CD4-positive, alpha-beta T cell (primary cell): Measurements from ENCODE around the gene SCFD1. TPM values are rescaled to one million over a fixed set of nuclear protein-coding genes. Genes with fewer than 3 reads are reported as not detected.

Experiments
- ATAC-seq: fragments of 200-7000 bp; cut with Tn5 transposase; one replicate; pipeline ENCODE4 v1.10.0; 2022; ENCODE audit warnings: mild to moderate bottlenecking; ENCODE audit not compliant: poor library complexity
- CTCF ChIA-PET: fragments of 350-600 bp; sonication (Branson Sonifier 250); formaldehyde crosslinking; loops from one replicate; lab custom pipeline; 2021; ENCODE audit warnings: antibody characterized with exemption, inconsistent platforms; lab: Charles Lee
- POLR2A ChIA-PET: fragments of 350-600 bp; sonication (Branson Sonifier 250); formaldehyde crosslinking; loops from one replicate; lab custom pipeline; 2021; ENCODE audit warnings: antibody characterized with exemption, inconsistent platforms; lab: Charles Lee
- DNase-seq, 14 experiments: peaks; one replicate each; pipeline ENCODE4 v3.0.0-alpha.2; 2013 to 2020; ENCODE audit warnings: mixed read lengths in 2 of 14
- H3K27ac ChIP-seq, 2 donors: one replicate each; pipeline versions ENCODE4 v1.5.1 to v1.7.0; 2013; ENCODE audit warnings: low read length in 2 of 2, low read depth in 1 of 2, mild to moderate bottlenecking in 1 of 2
- H3K27me3 ChIP-seq, 2 experiments: 1 replicate in 1 of 2; 2 replicates in 1 of 2; pipeline versions ENCODE4 v1.6.1 to v1.7.0; 2013; ENCODE audit warnings: low read length in 2 of 2, control low read depth in 1 of 2, mild to moderate bottlenecking in 1 of 2, moderate library complexity in 1 of 2; ENCODE audit not compliant: insufficient read depth in 2 of 2, control insufficient read depth in 1 of 2
- H3K36me3 ChIP-seq: one replicate; pipeline ENCODE4 v1.6.1; 2013; ENCODE audit warnings: low read length, control low read depth; ENCODE audit not compliant: insufficient read depth
- H3K4me1 ChIP-seq: one replicate; pipeline ENCODE4 v1.6.1; 2013; ENCODE audit warnings: low read length, control low read depth; ENCODE audit not compliant: insufficient read depth
- H3K4me3 ChIP-seq: one replicate; pipeline ENCODE4 v1.5.1; 2013; ENCODE audit warnings: mild to moderate bottlenecking, low read length, moderate library complexity
- H3K9me3 ChIP-seq, 2 experiments: 1 replicate in 1 of 2; 2 replicates in 1 of 2; pipeline versions ENCODE4 v1.6.1 to v1.7.0; 2013; ENCODE audit warnings: low read length in 2 of 2, mild to moderate bottlenecking in 2 of 2, control low read depth in 1 of 2, moderate library complexity in 1 of 2; ENCODE audit not compliant: control insufficient read depth in 1 of 2, insufficient read depth in 1 of 2
- H3K27ac Mint-ChIP-seq: one replicate; pipeline ENCODE4 v1.8.0; 2020; ENCODE audit warnings: mixed read lengths
- H3K27me3 Mint-ChIP-seq: one replicate; pipeline ENCODE4 v1.8.0; 2021; ENCODE audit warnings: mixed read lengths
- H3K36me3 Mint-ChIP-seq: one replicate; pipeline ENCODE4 v1.8.0; 2021; ENCODE audit warnings: low read depth, mixed read lengths
- H3K4me1 Mint-ChIP-seq: one replicate; pipeline ENCODE4 v1.8.0; 2021; ENCODE audit warnings: low read depth, mixed read lengths
- H3K4me3 Mint-ChIP-seq: one replicate; pipeline ENCODE4 v1.8.0; 2020; ENCODE audit warnings: mild to moderate bottlenecking, mixed read lengths
- H3K9me3 Mint-ChIP-seq: one replicate; pipeline ENCODE4 v1.8.0; 2020; ENCODE audit warnings: mixed read lengths
- CTCF ChIP-seq: fragments of 200-600 bp; IDR thresholded peaks from one replicate; pipeline ENCODE4 v1.8.0; 2022; ENCODE audit warnings: antibody characterized with exemption, mild to moderate bottlenecking
- intact Hi-C, 2 experiments: fragments of 100-400 bp; cut with DNase I in 1 of 2; cut with micrococcal nuclease in 1 of 2; formaldehyde crosslinking; loops; one replicate each; pipeline versions ENCODE4 v1.15.1 to v1.9.0; 2023 to 2025; cut with DNase I, micrococcal nuclease
- total RNA-seq, 174 experiments: library from RNA in 2 of 174; stranded (reverse) in 2 of 174; gene quantifications; one replicate each; pipeline ENCODE4 v1.2.3 and lab custom pipeline; 2021 to 2026

SCFD1 gene
- total RNA-seq, 2 experiments from 2014 or later = 59.0 to 63.6 TPM

- no peaks in the 10 kb centered on the region for H3K9me3 Mint-ChIP-seq
- no peaks in the 10 kb centered on the region for H3K27me3 Mint-ChIP-seq
- Histone ChIP-seq H3K36me3 (peaks cover 57% of the 10 kb centered on the region), H3K27me3 (no peaks in the 10 kb centered on the region), H3K4me1 (no peaks in the 10 kb centered on the region), H3K4me3 (no peak overlapping the region), H3K27ac (no peak overlapping the region), H3K9me3 (no peaks in the 10 kb centered on the region)
- peak in 2 of 14 experiments; percentile 7 to 22 for DNase-seq
- peaks cover 41% of the 10 kb centered on the region for H3K36me3 Mint-ChIP-seq
- TF ChIP-seq CTCF = peak; percentile 30
- ChIA-PET POLR2A (no interaction called here), CTCF (interaction anchor here (1.2 kb wide), 1 partner anchor 94 kb away, joined by 3 read pairs; no protein-coding TSS in a partner anchor)
- no peak overlapping the region for H3K4me3 Mint-ChIP-seq
- H3K27ac Mint-ChIP-seq = no peak overlapping the region
- H3K4me1 Mint-ChIP-seq = no peaks in the 10 kb centered on the region
- ATAC-seq = no peak
- intact Hi-C loops = loop anchor here (2.0 to 5.0 kb wide), 4 partner anchors 95 to 1905 kb away; no protein-coding TSS in a partner anchor
These were observed 35.6 kb downstream of the SCFD1 start for GRCh38 chr14:30657606-30658163.

GRCh38 chr14:30658645-30659044, 36.5 kb downstream of the SCFD1 start:
- POLR2A ChIA-PET = no interaction called here
- Histone ChIP-seq H3K27me3 (no peaks in the 10 kb centered on the region), H3K36me3 (peaks cover 55% of the 10 kb centered on the region), H3K27ac (no peak overlapping the region), H3K4me1 (no peaks in the 10 kb centered on the region), H3K9me3 (no peaks in the 10 kb centered on the region), H3K4me3 (no peak overlapping the region)
- H3K27me3 Mint-ChIP-seq = no peaks in the 10 kb centered on the region
- ATAC-seq (no peak), DNase-seq (no peak)
- no peak overlapping the region for H3K4me3 Mint-ChIP-seq
- no peak overlapping the region for H3K27ac Mint-ChIP-seq
- intact Hi-C loops = loop anchor here (5.0 kb wide), 3 partner anchors 94 to 1904 kb away; no protein-coding TSS in a partner anchor
- no peaks in the 10 kb centered on the region for H3K4me1 Mint-ChIP-seq
- peaks cover 48% of the 10 kb centered on the region for H3K36me3 Mint-ChIP-seq
- H3K9me3 Mint-ChIP-seq = no peaks in the 10 kb centered on the region
- TF ChIP-seq CTCF = no peak
- CTCF ChIA-PET = no interaction called here

GRCh38 chr14:30669594-30669993, 47.5 kb downstream of the SCFD1 start:
- no peaks in the 10 kb centered on the region for H3K9me3 Mint-ChIP-seq
- no peaks in the 10 kb centered on the region for H3K27me3 Mint-ChIP-seq
- peaks cover 52% of the 10 kb centered on the region for H3K36me3 Mint-ChIP-seq
- peak overlapping the region; percentile 52 for H3K27ac Mint-ChIP-seq
- Histone ChIP-seq H3K4me1 (no peaks in the 10 kb centered on the region), H3K27ac (no peak overlapping the region), H3K27me3 (no peaks in the 10 kb centered on the region), H3K36me3 (peaks cover 6% of the 10 kb centered on the region), H3K9me3 (no peaks in the 10 kb centered on the region), H3K4me3 (no peak overlapping the region)
- ATAC-seq (no peak), DNase-seq (no peak)
- CTCF ChIA-PET = no interaction called here
- H3K4me1 Mint-ChIP-seq = peaks cover 11% of the 10 kb centered on the region
- POLR2A ChIA-PET = no interaction called here
- TF ChIP-seq CTCF = no peak
- intact Hi-C loops = no loop called here
- no peak overlapping the region for H3K4me3 Mint-ChIP-seq
